DMS153 treated with DMSO at 0.1 percent for 48 hours (cell line): Measurements from ENCODE around the gene ALPK3.
A peak's percentile ranks its signal among the peaks of the same experiment; 100 is the strongest.
"Not testable (repeated sequence)": the region's sequence is repeated elsewhere in the genome, so short reads cannot be mapped to it uniquely, and the experiment has no call there.

Experiments
- DNase-seq: peaks from one replicate; lab custom pipeline; 2025; ENCODE audit not compliant: unreplicated experiment; lab: John Stamatoyannopoulos, UW

Gene ALPK3

GRCh38 chr15:84872009-84872910, 55.1 kb downstream of the ALPK3 start:
- no peak for DNase-seq

DNA sequence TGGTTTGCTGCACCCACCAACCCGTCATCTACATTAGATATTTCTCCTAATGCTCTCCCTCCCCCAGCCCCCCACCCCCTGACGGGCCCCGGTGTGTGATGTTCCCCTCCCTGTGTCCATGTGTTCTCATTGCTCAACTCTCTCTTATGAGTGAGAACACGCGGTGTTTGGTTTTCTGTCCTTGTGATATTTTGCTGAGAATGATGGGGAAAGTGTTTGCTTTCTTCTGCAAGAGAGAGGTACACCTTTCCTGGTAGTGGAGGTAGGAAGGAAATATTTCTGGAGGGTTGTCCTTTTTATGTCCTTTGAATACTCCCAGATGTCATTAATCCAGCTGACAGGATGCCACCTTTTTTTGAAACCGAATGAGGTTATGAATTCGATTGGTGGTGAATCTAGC, 56.8 kb downstream of the ALPK3 start:
- no peak for DNase-seq

- no peak for DNase-seq
Measured at GRCh38 chr15:84874981-84875699, 58.0 kb downstream of the ALPK3 start.

- no peak for DNase-seq
Measured at GRCh38 chr15:84876269-84876668, 59.1 kb downstream of the ALPK3 start.

- not testable (repeated sequence) for DNase-seq
Measured at GRCh38 chr15:84877701-84878100, 60.5 kb downstream of the ALPK3 start.

DNA sequence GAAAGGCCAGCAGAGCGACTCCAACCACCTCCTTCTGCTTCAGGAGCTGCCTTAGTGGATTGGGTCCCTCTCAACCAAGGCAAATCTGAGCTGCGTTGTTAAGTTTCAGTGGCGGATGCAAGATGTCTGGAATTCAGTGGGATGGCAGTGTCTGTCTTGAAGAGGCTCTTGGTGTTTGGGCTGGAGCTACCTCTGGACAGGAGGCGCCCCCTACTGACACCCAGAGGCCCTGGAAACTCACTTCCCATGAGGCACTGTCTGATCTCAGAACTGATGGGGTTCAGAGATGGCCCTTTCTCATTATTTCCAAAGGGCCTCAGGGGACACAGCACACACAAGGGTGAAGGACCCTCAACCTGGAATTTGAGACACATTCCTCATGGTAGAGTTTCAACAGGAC, 61.3 kb downstream of the ALPK3 start:
- DNase-seq, result peak; percentile 23

- no peak for DNase-seq
Measured at GRCh38 chr15:84879088-84879780, 62.1 kb downstream of the ALPK3 start.

GRCh38 chr15:84880007-84880406, 62.9 kb downstream of the ALPK3 start:
- DNase-seq, result no peak

DNA sequence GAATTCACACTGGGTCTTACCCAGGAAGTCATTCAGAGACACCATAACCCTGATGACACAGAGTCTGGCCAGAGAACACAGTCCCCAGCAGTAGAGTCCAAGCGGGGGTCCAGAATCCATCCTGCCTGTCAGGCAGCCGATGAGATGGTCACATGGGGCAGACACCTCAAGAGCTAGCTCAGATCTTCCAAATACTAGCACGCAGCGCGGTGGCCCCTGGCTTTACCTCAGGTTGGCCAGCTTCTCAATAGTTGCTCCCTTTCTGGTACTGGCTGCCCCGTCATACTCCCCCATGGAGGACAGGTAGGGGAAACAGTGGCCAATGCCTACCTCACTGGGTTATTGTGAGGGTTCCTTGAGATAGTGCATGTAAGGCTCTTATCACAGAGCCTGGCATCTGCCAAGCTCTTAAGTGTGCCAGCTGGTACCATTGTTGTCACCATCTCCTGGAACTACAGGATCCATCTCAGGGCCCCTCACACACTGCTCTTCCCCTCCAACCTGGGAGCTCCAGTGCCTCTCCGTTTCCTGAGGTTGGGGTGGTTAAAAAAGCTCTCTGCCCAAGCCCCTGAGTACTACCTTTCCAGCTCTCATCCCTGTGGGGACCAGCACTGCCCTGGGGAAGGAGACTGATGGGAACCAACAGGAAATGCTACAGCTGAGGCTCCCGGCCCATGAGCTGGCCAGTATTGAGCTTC, 63.8 kb downstream of the ALPK3 start:
- DNase-seq, result no peak

DNA sequence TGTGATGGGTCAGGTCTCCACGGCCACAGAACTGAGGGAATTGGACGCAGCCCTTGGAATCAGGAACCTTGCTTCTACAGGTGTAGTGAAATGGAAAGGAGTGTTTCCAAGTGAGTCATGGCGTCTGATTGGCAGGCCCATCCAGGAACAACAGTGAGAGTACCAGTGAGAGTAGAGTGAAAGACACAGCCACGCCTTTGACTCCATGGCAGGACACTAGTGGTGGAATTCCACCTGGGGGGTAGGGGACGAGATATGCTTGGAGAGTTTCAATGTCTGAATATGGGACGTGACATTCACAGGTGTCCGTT, 64.3 kb downstream of the ALPK3 start:
- no peak for DNase-seq

- no peak for DNase-seq
Measured at GRCh38 chr15:84883466-84883865, 66.3 kb downstream of the ALPK3 start.

DNA sequence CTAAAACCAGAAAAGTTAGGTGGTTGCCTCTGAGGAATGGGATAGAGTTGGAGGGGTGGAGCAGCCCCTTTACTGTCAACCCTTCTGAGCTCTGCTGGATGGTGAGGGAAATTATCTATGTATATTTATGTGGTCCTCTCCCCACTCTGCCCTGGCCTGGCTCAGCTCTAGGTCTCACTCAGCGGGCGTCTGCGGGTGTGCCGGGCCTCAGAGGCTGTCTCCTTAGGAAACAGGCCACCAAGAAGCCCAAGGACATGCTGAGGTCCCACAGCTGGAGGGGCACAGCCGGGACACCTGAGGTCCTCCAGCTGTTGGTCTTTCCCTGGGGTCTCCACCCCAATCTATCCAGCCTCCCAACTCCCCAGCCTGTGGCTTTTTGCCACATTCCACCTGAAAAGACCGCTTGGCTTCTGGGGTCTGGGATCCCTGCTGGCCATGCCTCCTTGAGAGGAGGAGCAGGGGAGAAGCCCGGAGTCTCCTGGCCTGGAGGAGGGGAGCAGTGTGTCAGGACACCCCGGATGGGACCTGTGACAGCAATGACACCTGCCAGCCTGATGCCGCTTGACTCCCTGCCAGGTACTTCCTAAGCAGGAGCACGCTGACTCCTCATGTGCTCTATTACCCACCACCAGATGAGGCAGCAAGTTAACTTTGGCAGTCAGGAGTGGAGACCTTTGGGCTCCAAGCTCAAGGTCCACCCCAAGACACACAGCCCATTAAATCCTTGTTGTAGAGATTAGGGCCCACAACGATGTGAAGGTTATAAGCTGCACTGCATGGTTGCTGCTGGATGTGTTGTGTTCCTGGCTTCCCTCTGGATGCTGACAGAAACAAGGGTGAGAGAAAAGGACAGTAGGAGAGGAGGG, 67.0 kb downstream of the ALPK3 start, which contains the start of gene SLC28A1:
TSS of gene SLC28A1 (plus strand) at position 747 of the 866 bp plus-strand sequence. CDS start 3,099 bp downstream, outside the sequence.
- no peak for DNase-seq

GRCh38 chr15:84885801-84886200, 68.6 kb downstream of the ALPK3 start:
- no peak for DNase-seq

- DNase-seq, result no peak
Measured at GRCh38 chr15:84886211-84886983, 69.2 kb downstream of the ALPK3 start.

GRCh38 chr15:84886984-84887299, 69.8 kb downstream of the ALPK3 start:
- DNase-seq, result no peak

DNA sequence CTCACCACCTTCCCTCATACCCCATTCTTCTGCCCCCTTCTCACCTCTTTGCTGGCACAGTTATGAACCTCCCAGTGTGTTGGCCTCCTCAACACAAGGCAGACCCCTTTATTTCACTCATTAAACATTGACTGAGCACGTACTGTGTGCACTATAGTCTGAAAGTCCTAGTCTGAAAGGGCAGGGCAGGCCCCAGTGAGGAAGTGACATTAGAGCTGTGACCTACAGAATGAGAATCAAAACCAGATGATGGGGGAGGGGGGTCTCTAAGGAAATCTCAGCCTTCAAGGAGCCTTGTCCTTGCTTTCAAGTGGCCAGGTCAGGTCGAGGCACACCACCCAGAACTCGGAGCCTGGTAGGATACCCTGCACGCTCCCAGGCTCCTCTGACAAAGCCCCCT, 70.8 kb downstream of the ALPK3 start:
- DNase-seq, result no peak

- DNase-seq, result no peak
Measured at GRCh38 chr15:84888639-84889038, 71.5 kb downstream of the ALPK3 start.

GRCh38 chr15:84889313-84889990, 72.3 kb downstream of the ALPK3 start:
- no peak for DNase-seq
